H9 (cell line): ENCODE measurements around the gene OPRD1. TPM values are rescaled to one million over a fixed set of nuclear protein-coding genes. Genes with fewer than 3 reads are reported as not detected.
A peak's percentile ranks its signal among the peaks of the same experiment; 100 is the strongest.
"Not testable (repeated sequence)": the region's sequence is repeated elsewhere in the genome, so short reads cannot be mapped to it uniquely, and the experiment has no call there.

Experiments used
- DNase-seq: peaks from one replicate; pipeline ENCODE4 v3.0.0-alpha.2; 2017
- H2AFZ ChIP-seq: one replicate; pipeline ENCODE4 v1.6.1; 2013; ENCODE audit warnings: mild to moderate bottlenecking, low read length, control low read depth, moderate library complexity
- H2AK5ac ChIP-seq: 2 replicates; pipeline ENCODE4 v1.6.1; 2013; ENCODE audit warnings: low read length, control low read depth, mixed read lengths; ENCODE audit not compliant: insufficient read length
- H2BK120ac ChIP-seq: one replicate; pipeline ENCODE4 v1.6.1; 2013; ENCODE audit warnings: low read depth, mild to moderate bottlenecking, low read length, control low read depth, inconsistent platforms; ENCODE audit not compliant: poor library complexity, severe bottlenecking
- H2BK12ac ChIP-seq: 2 replicates; pipeline ENCODE4 v1.6.1; 2013; ENCODE audit warnings: low read length, control low read depth, mixed read lengths, low read depth; ENCODE audit not compliant: insufficient read length
- H2BK15ac ChIP-seq: 2 replicates; pipeline ENCODE4 v1.6.1; 2013; ENCODE audit warnings: low read depth, low read length, control low read depth
- H2BK20ac ChIP-seq: one replicate; pipeline ENCODE4 v1.6.1; 2013; ENCODE audit warnings: low read depth, mild to moderate bottlenecking, low read length, control low read depth, inconsistent platforms; ENCODE audit not compliant: poor library complexity, severe bottlenecking
- H2BK5ac ChIP-seq: 2 replicates; pipeline ENCODE4 v1.6.1; 2013; ENCODE audit warnings: low read length, control low read depth, mixed read lengths; ENCODE audit not compliant: insufficient read length
- H3K14ac ChIP-seq: 2 replicates; pipeline ENCODE4 v1.6.1; 2013; ENCODE audit warnings: low read length, control low read depth; ENCODE audit not compliant: insufficient read depth
- H3K18ac ChIP-seq: 2 replicates; pipeline ENCODE4 v1.6.1; 2013; ENCODE audit warnings: low read depth, mild to moderate bottlenecking, mixed read lengths, low read length, control low read depth; ENCODE audit not compliant: insufficient read length
- H3K23ac ChIP-seq: 2 replicates; pipeline ENCODE4 v1.6.1; 2013; ENCODE audit warnings: low read length, control low read depth, mixed read lengths, low read depth; ENCODE audit not compliant: insufficient read length
- H3K23me2 ChIP-seq: 2 replicates; pipeline ENCODE4 v1.6.1; 2013; ENCODE audit warnings: low read depth, mild to moderate bottlenecking, mixed read lengths, low read length, control low read depth; ENCODE audit not compliant: insufficient read length, poor library complexity, severe bottlenecking
- H3K27ac ChIP-seq: 2 replicates; pipeline ENCODE4 v1.5.1; 2013; ENCODE audit warnings: low read length, control low read depth, mixed read lengths, low read depth; ENCODE audit not compliant: insufficient read length
- H3K27me3 ChIP-seq: 2 replicates; pipeline ENCODE4 v1.6.1; 2013; ENCODE audit warnings: low read length, control low read depth, inconsistent platforms; ENCODE audit not compliant: insufficient read depth
- H3K4ac ChIP-seq: 2 replicates; pipeline ENCODE4 v1.6.1; 2013; ENCODE audit warnings: low read depth, mild to moderate bottlenecking, control low read depth, inconsistent platforms, low read length, moderate library complexity
- H3K4me1 ChIP-seq: 2 replicates; pipeline ENCODE4 v1.6.1; 2013; ENCODE audit warnings: low read length, control low read depth, inconsistent platforms; ENCODE audit not compliant: insufficient read depth
- H3K4me2 ChIP-seq: 2 replicates; pipeline ENCODE4 v1.6.1; 2013; ENCODE audit warnings: low read length, control low read depth, mixed read lengths; ENCODE audit not compliant: insufficient read length, insufficient read depth
- H3K56ac ChIP-seq: 2 replicates; pipeline ENCODE4 v1.6.1; 2013; ENCODE audit warnings: low read depth, mild to moderate bottlenecking, mixed read lengths, low read length, control low read depth; ENCODE audit not compliant: insufficient read length
- H3K79me1 ChIP-seq: 2 replicates; pipeline ENCODE4 v1.6.1; 2013; ENCODE audit warnings: low read depth, mild to moderate bottlenecking, moderate library complexity, low read length, control low read depth, inconsistent platforms; ENCODE audit not compliant: insufficient read depth, poor library complexity, severe bottlenecking
- H3K79me2 ChIP-seq: 2 replicates; pipeline ENCODE4 v1.6.1; 2013; ENCODE audit warnings: low read length, control low read depth, inconsistent platforms; ENCODE audit not compliant: insufficient read depth
- H3K9ac ChIP-seq: 2 replicates; pipeline ENCODE4 v1.6.1; 2013; ENCODE audit warnings: low read length, control low read depth, mixed read lengths; ENCODE audit not compliant: insufficient read length; ENCODE audit errors: extremely low read depth
- H3K9me3 ChIP-seq: one replicate; pipeline ENCODE4 v1.6.1; 2013; ENCODE audit warnings: low read depth, low read length, inconsistent platforms; ENCODE audit not compliant: control insufficient read depth
- H3T11ph ChIP-seq: one replicate; pipeline ENCODE4 v1.6.1; 2013; ENCODE audit warnings: mild to moderate bottlenecking, low read length, control low read depth, inconsistent platforms
- H4K20me1 ChIP-seq: one replicate; pipeline ENCODE4 v1.6.1; 2013; ENCODE audit not compliant: control insufficient read depth, insufficient read length, insufficient read depth
- H4K5ac ChIP-seq: 2 replicates; pipeline ENCODE4 v1.6.1; 2013; ENCODE audit warnings: low read depth, mild to moderate bottlenecking, mixed read lengths, low read length, control low read depth; ENCODE audit not compliant: insufficient read length
- H4K8ac ChIP-seq: replicated peaks from 2 replicates; pipeline ENCODE4 v1.6.1; 2013; ENCODE audit warnings: low read length, control low read depth, mixed read lengths, low read depth; ENCODE audit not compliant: insufficient read length
- H4K91ac ChIP-seq: 2 replicates; pipeline ENCODE4 v1.6.1; 2013; ENCODE audit warnings: low read depth, mild to moderate bottlenecking, moderate library complexity, mixed read lengths, low read length, control low read depth; ENCODE audit not compliant: insufficient read length
- H3K27ac Mint-ChIP-seq, 3 experiments: 2 replicates in 2 of 3; 3 replicates in 1 of 3; pipeline ENCODE4 v1.8.0; 2020 to 2021; ENCODE audit warnings: mixed read lengths in 3 of 3, mild to moderate bottlenecking in 1 of 3, moderate library complexity in 1 of 3
- H3K27me3 Mint-ChIP-seq: 2 replicates; pipeline ENCODE4 v1.8.0; 2021; ENCODE audit warnings: low read depth, mild to moderate bottlenecking, moderate library complexity, mixed read lengths
- H3K36me3 Mint-ChIP-seq, 3 experiments: 2 replicates in 2 of 3; 3 replicates in 1 of 3; pipeline ENCODE4 v1.8.0; 2020 to 2021; ENCODE audit warnings: low read depth in 3 of 3, mixed read lengths in 3 of 3; ENCODE audit not compliant: insufficient read depth in 1 of 3
- H3K4me1 Mint-ChIP-seq, 2 experiments: 2 replicates each; pipeline ENCODE4 v1.8.0; 2020; ENCODE audit warnings: mixed read lengths in 2 of 2
- H3K4me3 Mint-ChIP-seq, 2 experiments: 2 replicates in 1 of 2; 3 replicates in 1 of 2; pipeline ENCODE4 v1.8.0; 2020 to 2021; ENCODE audit warnings: mild to moderate bottlenecking in 2 of 2, mixed read lengths in 2 of 2, moderate library complexity in 1 of 2
- H3K9me3 Mint-ChIP-seq, 2 experiments: 2 replicates in 1 of 2; 3 replicates in 1 of 2; pipeline ENCODE4 v1.8.0; 2020; ENCODE audit warnings: mild to moderate bottlenecking in 2 of 2, mixed read lengths in 2 of 2, moderate library complexity in 1 of 2
- WGBS: extraction: QIAGEN DNeasy Blood & Tissue Kit; methylation state at CpG from one replicate; pipeline ENCODE4 v1.1.7; 2013; ENCODE audit warnings: missing lambda C conversion rate, low lambda C conversion rate, mixed read lengths; ENCODE audit not compliant: insufficient read length; ENCODE audit errors: extremely low coverage; 5-methylcytosine and 5-hydroxymethylcytosine counted together
- total RNA-seq: library from RNA; stranded (reverse); gene quantifications from 2 replicates; pipeline ENCODE4 v1.2.1, GENCODE V29; 2021

Gene OPRD1
- total RNA-seq, 1 experiment from 2014 or later = 1.8 TPM

DNA sequence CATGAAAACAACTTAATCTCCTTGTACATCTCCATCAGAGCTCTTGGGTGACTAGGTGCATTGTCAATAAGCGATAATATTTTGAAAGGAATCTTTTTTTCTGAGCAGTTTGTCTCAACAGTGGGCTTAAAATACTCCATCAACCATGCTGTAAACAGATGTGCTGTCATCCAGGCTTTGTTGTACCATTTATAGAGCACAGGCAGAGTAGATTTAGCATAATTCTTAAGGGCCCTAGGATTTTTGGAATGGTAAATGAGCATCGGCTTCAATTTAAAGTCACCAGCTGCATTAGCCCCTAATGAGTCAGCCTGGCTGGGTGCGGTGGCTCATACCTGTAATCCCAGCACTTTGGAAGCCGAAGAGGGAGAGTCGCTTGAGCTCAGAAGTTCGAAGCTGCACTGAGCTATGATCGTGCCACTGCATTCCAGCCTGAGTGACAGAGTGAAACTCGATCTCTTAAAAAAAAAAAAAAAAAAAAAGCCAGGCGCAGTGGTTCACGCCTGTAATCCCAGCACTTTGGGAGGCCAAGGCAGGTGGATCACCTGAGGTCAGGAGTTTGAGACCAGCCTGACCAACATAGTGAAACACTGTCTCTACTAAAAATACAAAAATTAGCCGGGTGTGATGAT lies 16.4 kb downstream of the OPRD1 start:
- not testable (repeated sequence) for H2BK12ac ChIP-seq, H3K14ac ChIP-seq, H3K9me3 Mint-ChIP-seq, H3K36me3 Mint-ChIP-seq, H3K27me3 ChIP-seq, H3K4me1 ChIP-seq, H3K4ac ChIP-seq, H3K79me1 ChIP-seq, H3K79me2 ChIP-seq, H3T11ph ChIP-seq, H3K23ac ChIP-seq, H2AFZ ChIP-seq, H3K9me3 ChIP-seq, H3K4me3 Mint-ChIP-seq, H3K9ac ChIP-seq, H3K18ac ChIP-seq, H2BK5ac ChIP-seq, H2AK5ac ChIP-seq, H4K8ac ChIP-seq, H3K23me2 ChIP-seq, H3K4me1 Mint-ChIP-seq, H2BK20ac ChIP-seq, H4K5ac ChIP-seq, H3K4me2 ChIP-seq, H2BK15ac ChIP-seq, H2BK120ac ChIP-seq, H4K20me1 ChIP-seq, H3K56ac ChIP-seq, H4K91ac ChIP-seq, H3K27ac ChIP-seq, H3K27me3 Mint-ChIP-seq, DNase-seq
- 0 out of 7 replicates have a peak overlapping the region, but pooled peaks of 1 of the 3 experiments have one; percentile 55 for H3K27ac Mint-ChIP-seq
- no CpG with 5 or more reads among the region's 11 CpGs for WGBS
